ENCODE measurements around the gene UNC5B.
"Not testable (repeated sequence)": the region's sequence is repeated elsewhere in the genome, so short reads cannot be mapped to it uniquely, and the experiment has no call there.

UNC5B gene

GRCh38 chr10:71295641-71296040 is 83.3 kb downstream of the UNC5B start:
- DNase-seq (ENCODE audit: low read depth in 1 of 2, low spot score in 1 of 2), result no peak

DNA sequence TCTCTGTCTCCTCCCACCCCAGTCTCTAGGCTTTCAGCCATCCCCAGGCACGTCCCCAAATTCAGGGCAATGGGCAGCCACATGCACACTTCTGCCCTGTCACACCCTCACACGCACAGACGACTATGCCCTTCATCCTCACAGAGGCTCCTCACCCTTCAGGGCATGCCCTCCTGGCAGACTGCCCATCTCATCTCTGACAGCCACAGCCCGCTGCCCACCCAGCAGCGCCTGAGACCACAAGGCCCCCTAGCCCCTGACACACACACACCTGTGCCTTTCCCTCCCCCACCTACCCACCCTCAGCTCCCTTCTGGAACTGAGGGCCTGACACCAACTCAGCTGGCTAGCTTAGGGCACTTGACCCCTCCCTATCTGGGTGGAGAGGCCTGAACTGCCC is 83.7 kb downstream of the UNC5B start:
- DNase-seq (ENCODE audit: low read depth in 1 of 2, low spot score in 1 of 2), result no peak

DNA sequence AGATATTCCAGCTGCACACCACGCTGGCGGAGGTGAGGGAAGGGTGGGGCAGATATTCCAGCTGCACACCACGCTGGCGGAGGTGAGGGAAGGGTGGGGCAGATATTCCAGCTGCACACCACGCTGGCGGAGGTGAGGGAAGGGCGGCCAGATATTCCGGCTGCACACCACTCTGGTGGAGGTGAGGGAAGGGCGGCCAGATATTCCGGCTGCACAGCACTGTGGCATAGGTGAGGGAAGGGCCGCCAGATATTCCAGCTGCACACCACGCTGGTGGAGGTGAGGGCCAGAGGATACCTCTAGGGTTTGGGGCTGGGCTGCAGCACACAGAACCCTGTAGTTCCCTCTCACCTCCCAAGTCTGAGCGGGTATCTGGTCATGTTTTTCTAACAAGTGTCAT is 84.4 kb downstream of the UNC5B start:
- DNase-seq (ENCODE audit: low read depth in 1 of 2, low spot score in 1 of 2), result not testable (repeated sequence)

DNA sequence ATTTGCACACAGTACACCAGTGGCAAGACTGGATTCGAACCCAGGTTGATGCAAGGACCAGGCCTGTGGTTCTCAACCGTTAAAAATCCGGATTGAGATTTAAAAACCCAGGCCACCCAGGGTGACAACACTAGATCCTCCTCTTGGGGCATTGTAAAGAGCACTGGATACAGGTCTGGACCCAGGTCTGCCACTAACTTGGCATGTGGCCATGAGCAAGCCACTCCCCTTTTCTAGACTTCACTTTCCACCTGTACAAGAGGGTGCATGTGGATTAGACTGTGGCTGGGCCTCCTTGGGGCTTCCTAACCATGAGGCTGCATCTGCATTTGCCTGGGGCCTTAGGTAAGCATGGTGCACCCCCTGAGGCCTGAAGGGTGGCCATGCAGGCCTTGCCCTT is 85.0 kb downstream of the UNC5B start:
- no peak for DNase-seq (ENCODE audit: low read depth in 1 of 2, low spot score in 1 of 2)

- DNase-seq (ENCODE audit: low read depth in 1 of 2, low spot score in 1 of 2), result no peak
Observed at GRCh38 chr10:71299071-71299785, 86.9 kb downstream of the UNC5B start.

GRCh38 chr10:71300555-71301370 is 88.4 kb downstream of the UNC5B start:
- DNase-seq (ENCODE audit: low read depth in 1 of 2, low spot score in 1 of 2), result no peak

GRCh38 chr10:71301371-71301916 is 89.1 kb downstream of the UNC5B start:
- DNase-seq (ENCODE audit: low read depth in 1 of 2, low spot score in 1 of 2), result no peak

- DNase-seq (ENCODE audit: low read depth in 1 of 2, low spot score in 1 of 2), result no peak
Observed at GRCh38 chr10:71302451-71302850, 90.1 kb downstream of the UNC5B start.

- DNase-seq (ENCODE audit: low read depth in 1 of 2, low spot score in 1 of 2), result peak in 1 of 2 donors; percentile 3
Observed at GRCh38 chr10:71302874-71303568, 90.7 kb downstream of the UNC5B start.

- no peak for DNase-seq (ENCODE audit: low read depth in 1 of 2, low spot score in 1 of 2)
Observed at GRCh38 chr10:71303569-71303907, 91.2 kb downstream of the UNC5B start.

- DNase-seq (ENCODE audit: low read depth in 1 of 2, low spot score in 1 of 2), result no peak
Observed at GRCh38 chr10:71304914-71305313, 92.5 kb downstream of the UNC5B start.

DNA sequence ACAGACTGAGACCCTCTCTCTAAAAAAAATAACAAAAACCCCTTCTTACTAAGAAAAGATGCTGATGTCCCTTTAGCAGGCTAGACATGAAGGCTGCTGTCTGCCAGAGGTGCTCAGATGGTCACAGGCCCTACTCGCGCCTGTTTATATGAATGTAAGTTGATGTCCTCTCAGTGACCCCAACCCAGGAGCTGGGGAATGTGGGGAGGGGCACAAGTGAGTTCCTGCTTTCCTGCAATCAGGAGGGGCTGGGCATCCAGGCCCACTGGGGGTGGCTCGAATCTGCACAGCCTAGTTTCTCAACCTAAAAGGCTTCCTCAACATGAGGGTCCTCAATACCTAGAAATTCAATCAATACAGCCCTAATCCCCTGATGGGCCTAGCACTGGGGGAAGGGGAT is 94.6 kb downstream of the UNC5B start:
- DNase-seq (ENCODE audit: low read depth in 1 of 2, low spot score in 1 of 2), result no peak

GRCh38 chr10:71307469-71308085 is 95.2 kb downstream of the UNC5B start:
- DNase-seq (ENCODE audit: low read depth in 1 of 2, low spot score in 1 of 2), result no peak

- no peak for DNase-seq (ENCODE audit: low read depth in 1 of 2, low spot score in 1 of 2)
Observed at GRCh38 chr10:71308244-71308643, 95.9 kb downstream of the UNC5B start.

GRCh38 chr10:71308985-71309384 is 96.6 kb downstream of the UNC5B start:
- no peak for DNase-seq (ENCODE audit: low read depth in 1 of 2, low spot score in 1 of 2)

DNA sequence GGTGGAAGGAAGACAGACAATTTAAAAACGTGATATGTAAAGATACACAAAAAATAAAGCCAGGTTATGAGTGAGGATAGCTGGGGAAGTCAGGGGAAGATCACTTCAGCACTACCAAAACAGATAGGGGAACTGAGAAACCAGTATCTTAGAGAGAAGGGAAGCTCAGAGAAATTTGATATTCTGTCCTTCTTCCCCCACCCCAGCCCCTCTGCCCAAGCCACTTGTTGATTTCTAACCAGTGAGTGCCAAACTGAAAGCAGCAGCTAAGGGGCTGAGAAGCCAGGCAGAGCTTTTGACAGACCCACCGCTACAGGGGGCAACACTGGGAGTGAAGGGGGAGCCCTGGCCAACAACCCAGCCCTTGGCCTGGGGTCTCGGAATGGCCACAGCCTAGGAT is 97.5 kb downstream of the UNC5B start:
- DNase-seq (ENCODE audit: low read depth in 1 of 2, low spot score in 1 of 2), result no peak

GRCh38 chr10:71312220-71312619 is 99.8 kb downstream of the UNC5B start:
- DNase-seq (ENCODE audit: low read depth in 1 of 2, low spot score in 1 of 2), result no peak

GRCh38 chr10:71312811-71313789 is 100.7 kb downstream of the UNC5B start:
- DNase-seq (ENCODE audit: low read depth in 1 of 2, low spot score in 1 of 2), result no peak

- peak; percentile 18 to 49 for DNase-seq (ENCODE audit: low read depth in 1 of 2, low spot score in 1 of 2)
Observed at GRCh38 chr10:71314028-71314693, 101.8 kb downstream of the UNC5B start.

All from activated CD4-positive, alpha-beta T cell treated with anti-CD3 and anti-CD28 coated beads, Interleukin-2, amount 50 U/mL, for 24 hours (primary cell).